Measurements from ENCODE around the gene DISC1.

GRCh38 chr1:232016616-232017015 lies 390.0 kb downstream of the DISC1 start:
- TF ChIP-seq EZH2 (IDR thresholded peaks at IDR 0.05; ENCODE audit: insufficient read depth, poor library complexity, severe bottlenecking), result no peak
- no peak for TF ChIP-seq EZH2phosphoT487 (IDR thresholded peaks at IDR 0.05; ENCODE audit: insufficient read depth, low read depth)

Measured in GM23248 (cell line).